Neural cell (in vitro differentiated cells): Measurements from ENCODE around the gene MSI2.

Source experiments
- EP300 ChIP-seq: fragments of 450-650 bp; conservative IDR thresholded peaks from 2 replicates; pipeline ENCODE4 v1.6.1; 2014; ENCODE audit warnings: antibody characterized with exemption, mild to moderate bottlenecking, moderate library complexity; ENCODE audit not compliant: poor library complexity, severe bottlenecking
- EZH2 ChIP-seq: fragments of 200-600, 300-800 bp; shearing (Covaris generic), sonication (generic); IDR thresholded peaks from 2 replicates; pipeline ENCODE4 v1.6.1; 2014; ENCODE audit warnings: antibody characterized with exemption, low read length, borderline replicate concordance, mild to moderate bottlenecking; ENCODE audit not compliant: insufficient read depth, poor library complexity, severe bottlenecking
- POLR2AphosphoS5 ChIP-seq: IDR thresholded peaks from 2 replicates; pipeline ENCODE4 v1.6.1; 2012
- RAD21 ChIP-seq: fragments of 450-650 bp; conservative IDR thresholded peaks from 2 replicates; pipeline ENCODE4 v1.6.1; 2014; ENCODE audit warnings: antibody characterized with exemption, mild to moderate bottlenecking, moderate library complexity
- SMC3 ChIP-seq: fragments of 450-650 bp; conservative IDR thresholded peaks from 2 replicates; pipeline ENCODE4 v1.6.1; 2014; ENCODE audit warnings: antibody characterized with exemption, mild to moderate bottlenecking, moderate library complexity; ENCODE audit not compliant: poor library complexity
- TAF1 ChIP-seq: IDR thresholded peaks from 2 replicates; pipeline ENCODE4 v1.6.1; 2012; ENCODE audit warnings: low read depth
- TF ChIP-seq, protein P1 (sequence below): fragments of 450-650 bp; IDR thresholded peaks from 2 replicates; pipeline ENCODE4 v1.5.1; 2014; ENCODE audit warnings: antibody characterized with exemption, mild to moderate bottlenecking, moderate library complexity; ENCODE audit not compliant: poor library complexity, severe bottlenecking
- TF ChIP-seq, protein P2 (sequence below): IDR thresholded peaks from 2 replicates; pipeline ENCODE4 v1.6.1; 2012; ENCODE audit warnings: borderline replicate concordance

DNA sequence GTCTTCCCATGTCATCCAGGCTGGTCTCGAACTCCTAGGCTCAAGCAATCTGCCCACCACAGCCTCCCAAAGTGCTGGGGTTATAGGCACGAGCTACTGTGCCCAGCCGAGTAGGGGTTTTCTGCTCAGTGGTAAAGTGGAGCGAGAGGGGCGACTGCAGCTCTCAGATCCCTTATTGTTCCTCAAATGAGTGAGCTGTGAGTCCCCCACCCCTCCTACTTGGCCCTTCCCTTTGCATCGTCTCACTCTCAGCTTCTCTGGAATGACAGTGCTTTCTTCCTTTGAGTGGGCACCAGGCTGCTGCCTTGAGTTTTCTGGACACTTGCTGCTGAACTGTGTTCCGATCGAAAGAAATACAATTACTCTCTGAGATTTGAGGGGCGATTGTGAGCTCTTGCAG is 63.5 kb downstream of the MSI2 start:
- TF ChIP-seq, protein P1, sequence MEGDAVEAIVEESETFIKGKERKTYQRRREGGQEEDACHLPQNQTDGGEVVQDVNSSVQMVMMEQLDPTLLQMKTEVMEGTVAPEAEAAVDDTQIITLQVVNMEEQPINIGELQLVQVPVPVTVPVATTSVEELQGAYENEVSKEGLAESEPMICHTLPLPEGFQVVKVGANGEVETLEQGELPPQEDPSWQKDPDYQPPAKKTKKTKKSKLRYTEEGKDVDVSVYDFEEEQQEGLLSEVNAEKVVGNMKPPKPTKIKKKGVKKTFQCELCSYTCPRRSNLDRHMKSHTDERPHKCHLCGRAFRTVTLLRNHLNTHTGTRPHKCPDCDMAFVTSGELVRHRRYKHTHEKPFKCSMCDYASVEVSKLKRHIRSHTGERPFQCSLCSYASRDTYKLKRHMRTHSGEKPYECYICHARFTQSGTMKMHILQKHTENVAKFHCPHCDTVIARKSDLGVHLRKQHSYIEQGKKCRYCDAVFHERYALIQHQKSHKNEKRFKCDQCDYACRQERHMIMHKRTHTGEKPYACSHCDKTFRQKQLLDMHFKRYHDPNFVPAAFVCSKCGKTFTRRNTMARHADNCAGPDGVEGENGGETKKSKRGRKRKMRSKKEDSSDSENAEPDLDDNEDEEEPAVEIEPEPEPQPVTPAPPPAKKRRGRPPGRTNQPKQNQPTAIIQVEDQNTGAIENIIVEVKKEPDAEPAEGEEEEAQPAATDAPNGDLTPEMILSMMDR = no peak
- TF ChIP-seq RAD21 (no peak), TAF1 (no peak), EZH2 (no peak), SMC3 (no peak), EP300 (no peak), POLR2AphosphoS5 (no peak)
- TF ChIP-seq, protein P2, sequence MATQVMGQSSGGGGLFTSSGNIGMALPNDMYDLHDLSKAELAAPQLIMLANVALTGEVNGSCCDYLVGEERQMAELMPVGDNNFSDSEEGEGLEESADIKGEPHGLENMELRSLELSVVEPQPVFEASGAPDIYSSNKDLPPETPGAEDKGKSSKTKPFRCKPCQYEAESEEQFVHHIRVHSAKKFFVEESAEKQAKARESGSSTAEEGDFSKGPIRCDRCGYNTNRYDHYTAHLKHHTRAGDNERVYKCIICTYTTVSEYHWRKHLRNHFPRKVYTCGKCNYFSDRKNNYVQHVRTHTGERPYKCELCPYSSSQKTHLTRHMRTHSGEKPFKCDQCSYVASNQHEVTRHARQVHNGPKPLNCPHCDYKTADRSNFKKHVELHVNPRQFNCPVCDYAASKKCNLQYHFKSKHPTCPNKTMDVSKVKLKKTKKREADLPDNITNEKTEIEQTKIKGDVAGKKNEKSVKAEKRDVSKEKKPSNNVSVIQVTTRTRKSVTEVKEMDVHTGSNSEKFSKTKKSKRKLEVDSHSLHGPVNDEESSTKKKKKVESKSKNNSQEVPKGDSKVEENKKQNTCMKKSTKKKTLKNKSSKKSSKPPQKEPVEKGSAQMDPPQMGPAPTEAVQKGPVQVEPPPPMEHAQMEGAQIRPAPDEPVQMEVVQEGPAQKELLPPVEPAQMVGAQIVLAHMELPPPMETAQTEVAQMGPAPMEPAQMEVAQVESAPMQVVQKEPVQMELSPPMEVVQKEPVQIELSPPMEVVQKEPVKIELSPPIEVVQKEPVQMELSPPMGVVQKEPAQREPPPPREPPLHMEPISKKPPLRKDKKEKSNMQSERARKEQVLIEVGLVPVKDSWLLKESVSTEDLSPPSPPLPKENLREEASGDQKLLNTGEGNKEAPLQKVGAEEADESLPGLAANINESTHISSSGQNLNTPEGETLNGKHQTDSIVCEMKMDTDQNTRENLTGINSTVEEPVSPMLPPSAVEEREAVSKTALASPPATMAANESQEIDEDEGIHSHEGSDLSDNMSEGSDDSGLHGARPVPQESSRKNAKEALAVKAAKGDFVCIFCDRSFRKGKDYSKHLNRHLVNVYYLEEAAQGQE = no peak
